A549 (cell line): ENCODE measurements around the gene DMAP1.

ENCODE experiments used
- EP300 ChIP-seq, 2 experiments: fragments of >200 bp; sonication (Bioruptor Twin); formaldehyde crosslinking; IDR thresholded peaks; 2 replicates in 1 of 2; 3 replicates in 1 of 2; pipeline ENCODE4 v1.6.1; 2016 to 2017
- HMGXB4 ChIP-seq: fragments of 250-450 bp; sonication (Bioruptor Pico); IDR thresholded peaks from 2 replicates; pipeline ENCODE4 v1.5.0; 2021; ENCODE audit warnings: mild to moderate bottlenecking, moderate library complexity, borderline replicate concordance
- JUN ChIP-seq, 2 experiments: fragments of >200 bp; sonication (Bioruptor Twin); formaldehyde crosslinking; IDR thresholded peaks; 2 replicates in 1 of 2; 3 replicates in 1 of 2; pipeline ENCODE4 v1.6.1; 2016 to 2017
- POLR2A ChIP-seq: IDR thresholded peaks from 2 replicates; pipeline ENCODE4 v1.6.1; 2012; ENCODE audit warnings: mild to moderate bottlenecking, low read length
- POLR2AphosphoS2 ChIP-seq: conservative IDR thresholded peaks from 2 replicates; pipeline ENCODE4 v1.6.1; 2012; ENCODE audit warnings: low read length, improper control_type of control experiment, inconsistent platforms
- ZFP36 ChIP-seq: fragments of 450-650 bp; IDR thresholded peaks from 2 replicates; pipeline ENCODE4 v1.6.1; 2014; ENCODE audit warnings: borderline replicate concordance; ENCODE audit not compliant: partially characterized antibody
- TF ChIP-seq, protein P1 (sequence below): fragments of >200 bp; sonication (Bioruptor Twin); formaldehyde crosslinking; IDR thresholded peaks from 3 replicates; pipeline ENCODE4 v1.5.1; 2016

- TF ChIP-seq, protein P1, sequence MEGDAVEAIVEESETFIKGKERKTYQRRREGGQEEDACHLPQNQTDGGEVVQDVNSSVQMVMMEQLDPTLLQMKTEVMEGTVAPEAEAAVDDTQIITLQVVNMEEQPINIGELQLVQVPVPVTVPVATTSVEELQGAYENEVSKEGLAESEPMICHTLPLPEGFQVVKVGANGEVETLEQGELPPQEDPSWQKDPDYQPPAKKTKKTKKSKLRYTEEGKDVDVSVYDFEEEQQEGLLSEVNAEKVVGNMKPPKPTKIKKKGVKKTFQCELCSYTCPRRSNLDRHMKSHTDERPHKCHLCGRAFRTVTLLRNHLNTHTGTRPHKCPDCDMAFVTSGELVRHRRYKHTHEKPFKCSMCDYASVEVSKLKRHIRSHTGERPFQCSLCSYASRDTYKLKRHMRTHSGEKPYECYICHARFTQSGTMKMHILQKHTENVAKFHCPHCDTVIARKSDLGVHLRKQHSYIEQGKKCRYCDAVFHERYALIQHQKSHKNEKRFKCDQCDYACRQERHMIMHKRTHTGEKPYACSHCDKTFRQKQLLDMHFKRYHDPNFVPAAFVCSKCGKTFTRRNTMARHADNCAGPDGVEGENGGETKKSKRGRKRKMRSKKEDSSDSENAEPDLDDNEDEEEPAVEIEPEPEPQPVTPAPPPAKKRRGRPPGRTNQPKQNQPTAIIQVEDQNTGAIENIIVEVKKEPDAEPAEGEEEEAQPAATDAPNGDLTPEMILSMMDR, result no peak
- TF ChIP-seq EP300 (IDR thresholded peaks at IDR 0.05) (no peak), HMGXB4 (no peak), POLR2A (no peak), ZFP36 (no peak), POLR2AphosphoS2 (no peak), JUN (IDR thresholded peaks at IDR 0.05) (no peak)
These were observed 25.4 kb downstream of the DMAP1 start for GRCh38 chr1:44238660-44239059.
